NCI-H82 treated with DMSO at 0.1 percent for 48 hours (cell line): ENCODE data around the gene CLCN6.

Source experiments
- DNase-seq: peaks from one replicate; lab custom pipeline; 2025; ENCODE audit not compliant: unreplicated experiment; lab: John Stamatoyannopoulos, UW

CLCN6 gene

DNA sequence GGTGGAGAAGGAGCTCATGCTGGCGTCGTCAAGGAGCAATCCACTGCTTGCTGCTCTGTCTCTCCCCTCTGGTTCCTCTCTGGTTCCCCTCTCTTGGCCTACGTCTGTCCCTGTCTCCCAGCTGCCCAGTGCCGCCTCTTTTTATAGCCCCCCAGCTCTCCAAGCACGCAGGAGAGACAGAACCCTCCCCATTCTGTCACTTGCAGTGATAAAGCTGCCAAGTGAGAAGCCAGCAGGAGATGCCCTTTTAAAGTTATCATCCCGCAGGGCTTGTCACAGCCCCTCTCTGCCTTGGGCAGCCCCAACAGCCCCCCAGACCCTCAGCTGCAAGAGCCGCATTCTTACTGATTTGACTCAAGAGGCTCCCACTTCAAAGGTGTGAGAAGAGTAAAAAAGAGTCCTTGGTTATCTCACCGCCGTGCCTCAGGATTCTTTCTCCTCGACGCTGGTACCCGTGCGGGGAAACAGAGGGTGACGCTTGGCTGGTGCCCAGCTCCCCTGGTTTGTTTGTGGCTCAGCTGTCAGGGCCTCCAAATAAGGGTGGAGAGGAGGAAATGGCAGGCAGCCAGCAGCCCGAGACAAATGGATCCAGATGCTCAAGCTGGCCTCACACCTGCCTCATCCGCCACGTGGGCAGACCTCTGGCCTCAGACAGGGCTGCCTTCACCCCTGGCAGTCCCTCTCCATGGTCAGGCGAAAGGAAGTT, 41.8 kb downstream of the CLCN6 start, which contains the start of gene NPPA:
Gene NPPA, minus strand, starts transcription at position 117 of the 706 bp plus-strand sequence. Its CDS starts 99 bp downstream, at position 18.
- DNase-seq: no peak

DNA sequence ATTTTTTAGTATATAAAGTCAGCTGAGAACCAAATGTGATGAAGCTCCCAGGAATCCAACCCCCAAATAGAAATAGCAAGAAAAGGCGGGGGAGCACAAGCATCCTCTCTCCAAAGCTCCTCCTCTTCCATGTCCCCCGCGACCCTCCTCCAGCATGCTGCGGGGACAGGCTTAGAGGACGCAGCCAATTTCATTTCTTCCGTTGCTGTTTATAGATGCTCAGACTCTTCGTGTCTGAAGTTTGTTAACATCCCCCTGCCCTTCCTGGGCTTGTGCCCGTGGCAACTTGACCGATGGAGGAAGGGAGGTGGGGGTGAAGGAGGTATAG, 42.3 kb downstream of the CLCN6 start:
- DNase-seq: no peak

DNA sequence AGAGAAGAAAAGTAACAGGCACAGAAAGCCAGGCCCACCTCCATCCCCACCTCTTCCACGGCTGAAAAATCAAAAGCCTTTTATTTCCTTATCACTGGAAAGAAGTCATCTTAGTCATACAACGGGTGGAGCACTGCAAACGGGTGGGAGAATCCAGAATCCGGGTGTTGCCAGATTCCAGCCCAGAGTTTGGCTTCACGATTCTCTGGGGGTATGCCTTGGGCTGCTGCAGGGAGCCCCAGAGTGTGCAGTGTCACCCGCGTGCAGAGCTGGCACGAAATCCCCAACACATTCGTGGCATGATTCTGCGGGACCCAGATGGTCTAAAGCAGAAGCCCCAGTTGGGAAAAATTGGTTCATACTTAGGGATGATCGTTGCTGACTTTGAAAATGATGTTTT, 44.2 kb downstream of the CLCN6 start:
- DNase-seq: no peak

DNA sequence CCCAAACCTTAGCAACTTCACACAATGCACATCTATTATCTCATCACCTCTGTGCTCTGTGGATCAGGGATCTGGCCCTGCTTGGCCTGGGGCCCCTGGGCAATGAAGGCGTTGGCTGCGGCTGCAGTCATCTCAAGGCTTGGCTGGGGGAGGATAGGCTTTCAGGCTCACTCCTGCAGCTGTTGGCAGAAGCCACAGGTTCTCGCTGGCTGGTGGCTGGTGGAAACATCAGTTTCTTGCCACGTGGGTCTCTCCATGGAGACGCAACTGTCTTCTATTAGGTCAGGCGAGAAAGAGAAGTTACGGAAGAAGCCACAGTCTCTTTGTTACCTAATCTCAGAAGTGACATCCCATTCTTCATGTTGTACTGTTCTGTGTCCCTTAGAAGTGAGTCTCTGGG, 45.2 kb downstream of the CLCN6 start:
- no peak for DNase-seq

DNA sequence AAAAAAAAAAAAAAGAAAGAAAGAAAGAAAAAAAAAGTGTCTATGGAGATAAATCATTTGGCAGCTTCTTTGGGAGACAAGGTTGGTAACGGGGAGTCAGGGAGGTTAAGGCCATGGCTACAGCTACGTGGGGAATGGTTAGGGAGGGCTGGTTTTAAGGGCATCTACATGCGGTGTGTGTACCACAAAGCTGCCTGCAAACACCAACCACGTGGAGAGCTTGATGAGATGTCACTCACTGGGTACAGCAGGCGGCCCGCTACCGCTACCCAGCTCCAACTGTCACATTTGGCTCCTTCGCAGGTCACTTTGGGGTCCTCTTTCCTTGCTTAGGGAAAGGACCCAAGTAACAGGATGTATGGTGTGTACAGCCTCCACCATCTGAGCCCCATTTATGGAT, 48.5 kb downstream of the CLCN6 start:
- DNase-seq: no peak

DNA sequence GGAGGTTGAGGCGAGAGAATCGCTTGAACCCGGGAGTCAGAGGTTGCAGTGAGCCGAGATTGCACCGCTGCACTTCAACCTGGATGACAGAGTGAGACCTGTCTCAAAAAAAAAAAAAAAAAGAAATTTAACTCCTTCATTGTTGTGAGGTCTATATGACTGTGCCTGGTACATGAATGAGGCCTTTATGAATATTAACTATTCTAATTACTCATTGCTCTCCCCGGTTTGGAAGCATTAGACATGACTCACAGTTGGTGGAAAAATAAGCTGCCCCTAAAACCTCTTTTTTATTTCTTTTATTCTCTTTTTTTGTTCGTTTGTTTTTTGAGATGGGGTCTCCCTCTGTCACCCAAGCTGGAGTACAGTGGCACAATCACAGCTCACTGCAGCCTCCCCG, 49.4 kb downstream of the CLCN6 start:
- DNase-seq: no peak

DNA sequence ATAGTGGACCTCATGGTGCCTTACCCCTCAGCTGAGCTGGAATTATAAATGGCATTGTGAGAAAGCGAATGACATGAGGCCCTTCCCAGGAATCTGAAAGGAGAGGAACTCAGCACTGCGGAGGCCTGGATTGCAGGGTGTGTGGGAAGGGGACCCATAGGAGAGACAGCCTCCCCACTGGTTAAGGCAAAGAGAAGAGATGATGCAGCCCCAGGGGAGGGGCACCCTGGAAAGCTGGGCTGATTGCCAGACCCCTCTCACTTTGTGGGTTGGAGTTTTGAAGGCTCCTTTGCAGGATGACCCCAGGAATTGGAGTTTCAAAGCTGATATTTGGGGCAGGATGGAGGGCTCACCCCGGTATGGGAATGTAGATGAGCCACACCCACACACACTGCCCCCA, 50.7 kb downstream of the CLCN6 start:
- DNase-seq: no peak

DNA sequence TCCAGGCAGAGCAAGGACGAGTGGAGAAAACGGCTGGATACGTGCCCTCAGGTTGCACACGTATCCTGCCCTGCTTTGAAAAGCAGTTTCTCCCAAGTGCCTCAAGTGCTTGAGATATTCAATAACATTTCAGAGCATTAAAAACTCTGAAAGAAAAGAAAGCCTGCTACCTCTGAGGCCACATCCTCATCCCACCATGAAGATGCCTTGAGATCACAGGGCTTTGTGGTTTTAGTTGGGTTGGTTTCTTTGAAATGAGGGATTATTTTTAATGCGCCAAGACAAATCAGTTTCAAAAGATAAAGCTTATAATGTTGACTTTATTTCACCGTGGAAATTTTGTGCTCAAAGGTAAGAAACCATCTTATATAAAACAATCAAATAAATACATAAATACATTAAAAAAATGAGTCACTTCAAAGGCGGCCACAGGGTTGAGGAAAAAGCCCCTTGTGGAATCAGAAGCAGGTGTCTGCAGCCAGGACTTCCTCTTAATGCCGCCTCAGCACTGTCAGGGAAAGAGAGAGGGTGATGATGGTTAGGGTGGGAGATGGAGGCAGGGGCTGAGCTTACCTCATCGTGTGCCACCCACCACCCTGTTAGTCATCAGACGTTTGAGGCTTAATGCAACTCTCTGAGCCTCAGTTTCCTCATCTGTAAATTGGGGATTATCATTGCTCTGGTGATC, 51.3 kb downstream of the CLCN6 start:
- DNase-seq: no peak

DNA sequence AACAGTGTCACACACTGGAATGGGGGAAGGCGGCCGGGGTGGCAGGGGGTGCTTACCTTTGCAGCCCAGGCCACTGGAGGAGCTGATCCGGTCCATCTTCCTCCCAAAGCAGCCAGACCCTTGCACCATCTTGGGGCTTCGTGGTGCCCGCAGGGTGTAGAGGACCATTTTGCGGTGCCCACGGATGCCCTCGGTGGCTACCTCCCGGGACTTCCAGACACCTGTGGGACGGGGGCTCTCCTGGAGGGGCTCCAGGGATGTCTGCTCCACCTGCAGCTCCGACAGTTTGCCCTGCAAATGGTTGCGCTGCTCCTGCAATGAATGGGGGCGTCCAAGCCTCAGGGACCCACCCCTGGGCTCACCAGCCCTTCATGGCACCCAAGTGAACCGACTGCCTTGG, 52.2 kb downstream of the CLCN6 start:
- DNase-seq: no peak

DNA sequence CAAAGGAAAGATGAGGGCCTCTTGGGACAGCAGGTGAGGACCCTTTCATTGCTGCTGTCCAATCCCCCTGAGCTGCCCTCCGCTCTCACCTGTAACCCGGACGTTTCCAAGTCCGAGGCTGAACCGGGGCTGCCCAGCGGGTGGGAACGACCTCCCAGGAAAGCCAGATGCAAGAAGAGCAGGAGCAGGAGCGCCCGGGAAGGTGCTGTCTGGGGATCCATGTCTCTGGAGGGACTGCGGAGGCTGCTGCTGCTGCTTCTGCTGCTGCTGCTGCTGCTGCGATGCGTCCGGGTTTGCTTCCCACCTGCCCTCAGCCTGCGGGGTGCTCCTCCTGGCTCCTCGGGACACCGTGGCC, 52.6 kb downstream of the CLCN6 start, which contains the start of gene NPPB:
Gene NPPB, minus strand, starts transcription at position 333 of the 355 bp plus-strand sequence. Its CDS starts 112 bp downstream, at position 221.
- no peak for DNase-seq

DNA sequence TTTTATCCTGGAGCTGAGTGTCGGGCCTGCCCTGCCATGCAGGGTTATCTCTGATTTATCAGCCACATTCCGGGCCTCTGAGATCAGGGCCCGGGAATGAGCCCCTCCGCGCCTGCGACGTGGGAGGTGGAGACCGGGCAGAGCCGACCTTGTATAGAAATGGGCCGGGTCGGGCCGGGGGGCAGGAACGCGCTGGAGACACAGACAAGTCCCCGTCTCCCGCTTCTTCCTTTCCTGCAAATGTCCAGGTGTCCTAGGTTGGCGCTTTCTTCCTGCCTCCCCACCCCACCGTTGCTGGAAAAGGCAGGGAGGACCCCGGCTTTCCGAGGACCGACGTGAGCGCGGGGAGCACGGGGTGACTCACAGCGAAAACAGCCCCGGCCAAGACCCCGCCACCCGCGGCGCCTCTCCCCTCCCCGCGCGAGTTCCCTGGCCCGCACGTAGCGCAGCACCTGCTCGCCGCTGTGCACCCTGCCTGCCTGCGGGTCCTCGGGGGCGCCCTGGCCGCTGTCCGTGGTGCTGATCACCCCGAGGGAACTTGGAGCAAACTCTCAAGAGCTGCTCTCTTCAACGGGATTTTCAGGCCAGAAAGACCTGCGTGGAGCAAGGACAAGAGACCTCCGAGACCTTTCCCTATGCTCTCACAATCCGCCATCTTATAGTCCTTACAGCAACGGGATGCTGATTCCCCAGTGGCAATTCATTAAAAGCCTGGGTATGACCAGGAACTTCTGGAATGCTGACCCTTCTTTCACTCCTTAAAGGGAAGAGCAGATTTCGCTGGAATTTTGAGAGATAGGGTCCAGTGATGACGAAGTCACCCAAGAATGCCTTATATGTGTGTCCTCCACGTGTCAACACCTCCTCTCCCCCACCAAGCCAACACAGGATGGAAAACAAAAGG, 53.2 kb downstream of the CLCN6 start:
- DNase-seq: no peak

DNA sequence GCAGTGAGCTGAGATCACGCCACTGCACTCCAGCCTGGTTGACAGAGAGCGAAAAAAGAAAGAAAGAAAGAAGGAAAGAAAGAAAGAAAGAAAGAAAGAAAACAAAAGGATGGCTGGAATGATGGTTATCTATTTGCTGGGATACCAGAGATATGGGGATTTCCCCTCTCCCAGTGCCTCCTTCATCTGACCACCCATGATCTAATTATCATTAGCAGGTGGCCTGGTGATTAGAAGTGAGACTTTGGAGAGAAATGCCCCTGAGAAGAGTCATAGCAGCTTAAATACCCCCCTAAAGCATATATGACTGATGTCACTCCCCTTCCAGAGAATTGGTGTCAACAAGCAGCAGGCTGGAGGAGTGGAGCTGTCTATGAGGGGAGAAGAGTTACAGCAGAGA, 54.1 kb downstream of the CLCN6 start:
- DNase-seq: peak; percentile 76

DNA sequence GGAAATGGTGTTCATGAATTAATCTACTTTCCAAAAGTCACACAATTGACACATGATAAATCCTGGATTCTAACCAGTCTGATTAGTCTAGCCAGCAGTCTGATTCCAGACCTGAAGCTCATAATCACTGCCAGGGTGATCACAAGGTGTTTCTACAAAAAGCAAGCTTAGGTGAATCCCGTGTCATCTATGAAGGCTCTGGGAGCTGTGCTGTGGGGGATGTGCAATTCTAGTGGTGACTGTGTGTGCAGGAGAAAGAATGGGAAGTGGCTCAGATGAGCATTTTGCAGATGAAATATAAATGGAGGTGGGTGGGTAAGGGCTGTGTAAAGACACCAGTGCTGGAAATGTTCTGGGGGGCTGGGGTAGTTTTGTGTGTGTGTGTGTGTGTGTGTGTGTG, 54.6 kb downstream of the CLCN6 start:
- DNase-seq: peak; percentile 54

DNA sequence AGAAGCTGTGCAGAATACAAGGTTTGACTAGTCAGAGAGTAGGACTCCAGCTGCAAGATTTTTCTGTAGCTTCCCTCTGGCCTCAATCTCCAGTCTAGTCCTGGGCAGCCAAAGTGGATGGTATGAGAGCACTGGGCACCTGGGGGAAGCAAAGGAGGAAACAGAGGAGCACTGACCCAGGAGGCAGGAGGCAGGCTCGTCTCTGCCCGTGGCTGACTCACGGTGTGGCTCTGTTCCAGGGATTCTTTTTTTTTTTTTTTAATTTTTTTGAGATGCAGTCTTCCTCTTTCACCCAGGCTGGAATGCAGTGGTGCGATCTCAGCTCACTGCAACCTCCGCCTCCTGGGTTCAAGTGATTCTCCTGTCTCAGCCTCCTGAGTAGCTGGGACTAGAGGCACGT, 56.9 kb downstream of the CLCN6 start:
- no peak for DNase-seq

DNA sequence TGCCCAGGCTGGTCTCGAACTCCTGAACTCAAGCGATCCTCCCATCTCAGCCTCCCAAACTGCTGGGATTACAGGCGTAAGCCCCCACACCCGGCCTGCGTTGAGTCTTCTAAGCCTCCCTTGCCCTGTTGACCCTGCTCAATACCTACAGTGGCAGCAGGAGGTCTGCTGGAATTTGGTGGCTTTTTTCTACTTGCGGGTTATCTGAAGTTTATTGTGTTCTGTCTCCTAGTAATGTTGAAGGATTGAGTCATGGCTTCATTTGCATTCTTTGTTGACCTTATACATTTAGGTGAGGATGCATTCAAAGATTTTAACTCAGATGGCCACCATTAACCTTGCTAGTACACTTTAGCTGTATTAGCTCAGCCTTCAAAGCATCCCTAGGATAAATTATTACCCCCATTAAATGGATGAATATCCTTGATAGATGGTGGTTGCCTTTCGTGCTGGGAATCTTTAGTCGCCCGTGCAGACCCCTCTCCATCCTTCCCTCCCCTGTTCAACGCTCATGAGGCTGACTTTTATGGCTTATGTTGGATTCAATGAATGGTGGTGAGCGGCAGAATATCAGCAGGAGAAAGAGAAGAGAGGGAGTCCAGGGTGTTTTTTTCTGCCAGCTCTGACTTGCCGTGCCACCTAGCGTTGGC, 62.5 kb downstream of the CLCN6 start:
- DNase-seq: no peak

DNA sequence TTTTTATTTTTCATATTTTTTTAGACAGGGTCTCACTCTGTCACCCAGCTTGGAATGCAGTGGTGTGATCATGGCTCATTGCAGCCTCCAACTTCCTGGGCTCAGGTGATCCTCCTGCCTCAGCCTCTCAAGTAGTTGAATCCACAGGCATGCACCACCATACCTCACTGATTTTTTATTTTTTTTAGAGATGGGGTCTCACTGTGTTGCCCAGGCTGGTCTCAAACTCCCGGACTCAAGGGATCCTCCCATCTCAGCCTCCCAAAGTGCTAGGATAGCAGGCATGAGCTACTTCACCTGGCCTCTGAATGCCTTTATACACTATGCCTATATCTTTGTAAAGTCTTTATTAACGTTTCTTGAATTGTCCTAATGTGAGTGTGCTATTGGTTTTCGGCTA, 63.1 kb downstream of the CLCN6 start:
- no peak for DNase-seq

DNA sequence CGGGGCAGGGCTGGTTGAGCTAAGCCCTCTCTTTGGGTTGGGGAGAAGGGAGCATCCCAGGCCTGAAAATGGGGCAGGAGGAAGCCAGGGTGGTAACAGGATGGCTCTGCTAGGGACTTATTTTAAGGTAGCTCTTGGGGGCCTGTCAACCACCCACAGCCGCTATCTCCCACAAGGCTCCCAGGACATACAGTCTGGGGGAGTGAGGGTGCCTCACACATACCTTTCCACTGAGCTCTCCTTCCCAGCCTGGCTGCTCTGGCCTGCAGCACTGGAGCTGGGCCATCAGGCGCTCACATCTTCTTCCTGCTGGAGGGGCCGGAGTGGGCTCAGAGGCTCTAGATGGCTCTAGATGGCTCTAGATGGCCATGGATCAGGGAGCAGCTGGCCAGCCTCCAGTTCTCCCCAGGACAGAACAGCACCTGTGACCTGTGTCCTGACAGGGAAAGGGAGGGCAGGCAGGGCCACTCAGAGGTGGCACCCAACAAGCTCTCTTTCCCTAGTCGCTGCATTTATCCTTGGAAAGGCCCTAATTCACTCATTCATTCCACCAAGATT, 63.7 kb downstream of the CLCN6 start:
- no peak for DNase-seq

DNA sequence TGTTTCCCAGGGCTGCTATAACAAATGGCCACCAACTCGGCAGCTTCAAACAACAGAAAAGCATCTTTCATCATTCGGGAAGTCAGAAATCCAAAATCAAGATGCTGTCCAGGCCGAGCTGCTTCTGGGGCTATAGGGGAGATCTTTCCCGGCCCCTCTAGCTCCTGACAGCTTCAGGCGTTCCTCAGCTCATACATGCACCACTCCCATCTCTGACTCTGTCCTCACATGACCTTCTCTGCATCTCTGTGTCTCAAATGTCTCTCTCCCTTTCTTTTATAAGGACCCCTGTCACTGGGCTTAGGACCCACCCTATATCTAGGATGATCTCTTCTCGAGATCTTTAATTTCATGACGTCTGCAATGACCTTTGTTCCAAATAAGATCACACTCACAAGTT, 66.6 kb downstream of the CLCN6 start:
- no peak for DNase-seq

DNA sequence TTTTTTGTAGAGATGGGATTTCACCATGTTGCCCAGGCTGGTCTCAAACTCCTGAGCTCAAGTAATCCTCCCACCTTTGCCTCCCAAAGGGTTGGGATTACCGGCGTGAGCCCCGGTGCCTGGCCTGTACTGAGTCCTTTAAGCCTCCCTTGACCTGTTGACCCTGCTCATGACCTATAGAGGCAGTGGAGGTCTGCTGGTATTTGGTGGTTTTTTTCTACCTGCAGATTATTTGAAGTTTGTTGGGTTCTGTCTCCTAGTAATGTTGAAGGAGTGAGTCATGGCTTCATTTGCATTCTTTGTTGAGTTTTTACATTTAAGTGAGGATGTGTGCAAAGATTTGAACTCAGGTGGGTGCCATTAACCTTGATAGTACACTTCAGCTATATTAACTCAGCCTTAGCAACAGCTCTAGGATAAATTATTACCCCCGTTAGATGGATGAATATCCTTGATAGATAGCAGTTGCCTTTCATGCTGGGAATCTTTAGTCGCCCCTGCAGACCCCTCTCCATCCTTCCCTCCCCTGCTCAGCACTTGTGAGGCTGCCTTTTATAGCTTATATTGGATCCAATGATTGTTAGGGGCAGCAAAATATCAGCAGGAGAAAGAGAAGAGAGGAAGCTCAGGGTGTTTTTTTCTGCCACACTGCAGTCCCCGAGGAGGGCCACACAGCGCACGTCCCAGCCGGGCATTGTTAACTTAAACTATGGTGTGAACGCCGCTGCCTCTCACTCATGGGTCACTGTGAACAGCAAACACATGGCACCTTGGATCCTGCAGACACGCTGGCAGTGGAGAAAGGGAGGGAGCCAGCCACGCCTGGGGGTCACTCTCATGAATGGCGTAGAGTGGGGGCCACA, 67.6 kb downstream of the CLCN6 start:
- DNase-seq: no peak

DNA sequence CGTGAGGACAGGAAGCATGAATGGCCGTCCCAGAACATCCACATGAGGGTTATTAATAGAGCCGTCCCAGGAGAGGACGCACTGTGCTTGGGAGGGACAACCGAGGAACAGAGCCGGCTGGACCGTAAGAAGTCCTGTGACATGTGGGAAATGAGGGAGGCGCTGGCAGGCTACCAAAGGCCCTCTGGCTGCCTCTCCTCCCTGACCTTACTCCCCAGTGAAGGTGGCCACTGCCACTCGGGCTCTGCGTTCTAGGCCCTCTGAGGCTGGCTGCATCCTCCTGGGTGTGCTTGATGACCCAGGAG, 68.2 kb downstream of the CLCN6 start:
- no peak for DNase-seq
